Erythroblast (primary cell): ENCODE measurements around the gene CRACR2B.

Experiments used
- DNase-seq, 2 experiments: peaks; one replicate each; lab custom pipeline; 2025; lab: John Stamatoyannopoulos, UW
- GATA1 ChIP-seq: IDR thresholded peaks from 2 replicates; pipeline ENCODE4 v1.6.1; 2011; ENCODE audit warnings: low read depth, mild to moderate bottlenecking, control low read depth, low read length, moderate library complexity
- POLR2A ChIP-seq: IDR thresholded peaks from 2 replicates; pipeline ENCODE4 v1.6.1; 2011; ENCODE audit warnings: mild to moderate bottlenecking, low read length

The CRACR2B gene

GRCh38 chr11:810040-810567 is 17.6 kb upstream of the CRACR2B start:
- DNase-seq, result peak; percentile 78 to 83
- TF ChIP-seq POLR2A, result no peak
- TF ChIP-seq GATA1, result no peak

- no peak for TF ChIP-seq POLR2A
- no peak for TF ChIP-seq GATA1
- DNase-seq, result no peak
Observed at GRCh38 chr11:811446-812245, 16.1 kb upstream of the CRACR2B start.

- TF ChIP-seq POLR2A (no peak), GATA1 (no peak)
- no peak for DNase-seq
Observed at GRCh38 chr11:812390-812789, 15.3 kb upstream of the CRACR2B start.

DNA sequence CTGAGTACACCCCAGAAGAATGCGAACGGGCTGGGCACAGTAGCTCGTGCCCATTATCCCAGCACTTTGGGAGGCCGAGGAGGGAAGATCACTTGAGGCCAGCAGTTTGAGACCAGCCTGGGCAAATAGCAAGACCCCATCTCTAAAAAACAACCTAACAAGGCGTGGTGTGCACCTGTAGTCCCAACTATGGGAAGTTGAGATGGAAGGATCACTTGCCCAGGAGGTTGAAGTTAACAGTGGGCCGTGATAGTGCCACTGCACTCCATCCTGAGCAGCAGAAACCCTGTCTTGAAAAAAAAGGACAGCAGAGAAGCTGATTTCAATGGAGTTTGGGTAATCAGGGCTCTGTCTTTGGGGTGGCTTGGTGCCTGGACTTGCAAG is 14.7 kb upstream of the CRACR2B start:
- no peak for DNase-seq
- TF ChIP-seq POLR2A (no peak), GATA1 (no peak)

GRCh38 chr11:813456-814096 is 14.1 kb upstream of the CRACR2B start:
- no peak for DNase-seq
- TF ChIP-seq POLR2A (peak; percentile 53), GATA1 (no peak)

GRCh38 chr11:815675-816432 is 11.9 kb upstream of the CRACR2B start:
- TF ChIP-seq GATA1, result no peak
- no peak for TF ChIP-seq POLR2A
- no peak for DNase-seq

DNA sequence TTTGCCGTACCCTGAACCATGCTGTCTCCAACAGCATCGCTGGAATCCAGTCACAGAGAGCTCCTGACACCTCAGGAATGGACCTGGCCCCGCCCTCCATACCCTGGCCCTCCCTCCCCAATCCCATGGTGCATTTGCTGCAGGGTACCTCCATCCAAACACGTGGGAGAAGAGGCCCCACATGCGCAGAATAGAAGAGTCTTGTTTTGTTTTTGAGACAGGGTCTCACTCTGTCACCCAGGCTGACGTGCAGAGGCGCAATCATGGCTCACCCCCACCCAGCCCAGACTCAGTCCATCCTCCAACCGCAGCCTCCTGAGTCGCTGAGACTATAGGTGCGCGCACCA is 11.3 kb upstream of the CRACR2B start:
- no peak for DNase-seq
- TF ChIP-seq POLR2A (no peak), GATA1 (no peak)

DNA sequence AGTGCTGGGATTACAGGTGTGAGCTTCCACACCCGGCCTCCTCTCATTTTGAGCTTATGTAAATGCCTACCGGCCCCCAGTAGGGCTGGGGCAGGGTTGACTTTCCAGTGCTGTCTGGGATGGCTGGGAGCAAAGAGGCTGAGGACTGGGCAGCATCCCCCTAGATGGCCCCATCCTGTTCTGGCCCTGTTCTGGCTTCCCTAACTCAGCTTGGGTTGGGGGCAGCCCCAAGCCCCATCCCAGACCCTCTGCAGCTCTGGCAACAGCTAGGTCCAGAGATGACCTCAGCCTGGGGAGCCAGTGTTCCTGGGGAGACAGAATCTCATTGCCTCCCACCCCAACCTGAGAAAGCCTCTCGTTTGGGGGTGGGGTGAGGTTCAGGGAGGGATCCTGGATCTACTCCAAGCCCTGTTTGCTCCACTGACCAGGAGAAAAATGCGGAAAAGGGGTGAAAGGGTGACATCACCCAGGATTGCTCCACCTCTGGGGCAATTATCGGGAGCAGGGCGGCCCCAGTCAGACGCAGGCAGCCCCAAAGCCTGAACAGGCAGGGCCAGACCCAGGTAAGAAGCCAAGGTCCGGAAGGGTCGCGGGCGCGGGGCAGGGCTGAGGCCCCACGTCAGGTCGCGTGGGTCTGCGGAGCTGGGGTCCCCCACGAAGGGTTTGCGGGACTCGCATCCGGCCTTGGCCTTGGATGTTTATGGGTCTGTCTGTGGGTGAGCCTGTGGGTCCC is 9.2 kb upstream of the CRACR2B start, which contains the start of gene PNPLA2:
TSS of gene PNPLA2 (plus strand) at position 519 of the 733 bp plus-strand sequence. CDS start 805 bp downstream, outside the sequence.
- TF ChIP-seq GATA1 (no peak), POLR2A (no peak)
- DNase-seq, result no peak

GRCh38 chr11:819129-819931 is 8.4 kb upstream of the CRACR2B start:
- peak; percentile 94 to 97 for DNase-seq
- TF ChIP-seq GATA1 (no peak), POLR2A (peak; percentile 80)

DNA sequence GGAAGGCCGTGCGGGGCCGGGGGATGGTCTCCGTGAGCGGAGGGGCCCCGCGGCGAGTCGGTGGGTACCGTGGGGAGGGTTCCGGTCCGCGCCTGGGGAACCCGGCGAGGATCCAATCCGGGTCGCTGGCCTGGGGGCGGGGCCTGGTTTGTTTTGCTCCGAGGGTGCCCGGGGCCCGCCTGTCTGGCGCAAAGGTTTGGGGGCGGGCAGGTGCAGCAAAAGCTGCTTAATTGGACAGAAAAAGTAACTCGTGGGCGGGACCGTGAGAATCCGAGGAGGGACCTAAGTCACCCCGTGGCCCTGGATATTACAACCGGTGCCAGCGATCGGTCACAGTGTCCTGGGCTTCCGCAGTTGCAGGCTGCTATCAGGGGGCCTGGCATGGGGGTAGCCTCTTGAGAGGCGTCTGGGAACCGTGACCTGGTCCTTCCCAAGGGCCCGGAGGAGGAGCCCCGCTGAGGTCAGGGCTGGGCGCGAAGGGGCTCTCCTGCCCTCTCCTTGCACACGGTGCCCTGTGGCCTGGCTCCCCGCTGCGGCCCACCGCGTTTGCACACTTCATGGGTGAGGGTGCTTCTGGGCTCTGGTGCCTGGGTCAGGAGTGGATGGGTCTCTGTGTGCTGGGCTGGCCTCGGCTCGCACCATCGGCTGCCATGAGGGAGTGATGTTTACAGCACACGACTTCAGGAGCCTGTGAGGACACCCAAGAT is 7.6 kb upstream of the CRACR2B start:
- DNase-seq, result peak; percentile 93
- TF ChIP-seq POLR2A, result no peak
- TF ChIP-seq GATA1, result no peak

DNA sequence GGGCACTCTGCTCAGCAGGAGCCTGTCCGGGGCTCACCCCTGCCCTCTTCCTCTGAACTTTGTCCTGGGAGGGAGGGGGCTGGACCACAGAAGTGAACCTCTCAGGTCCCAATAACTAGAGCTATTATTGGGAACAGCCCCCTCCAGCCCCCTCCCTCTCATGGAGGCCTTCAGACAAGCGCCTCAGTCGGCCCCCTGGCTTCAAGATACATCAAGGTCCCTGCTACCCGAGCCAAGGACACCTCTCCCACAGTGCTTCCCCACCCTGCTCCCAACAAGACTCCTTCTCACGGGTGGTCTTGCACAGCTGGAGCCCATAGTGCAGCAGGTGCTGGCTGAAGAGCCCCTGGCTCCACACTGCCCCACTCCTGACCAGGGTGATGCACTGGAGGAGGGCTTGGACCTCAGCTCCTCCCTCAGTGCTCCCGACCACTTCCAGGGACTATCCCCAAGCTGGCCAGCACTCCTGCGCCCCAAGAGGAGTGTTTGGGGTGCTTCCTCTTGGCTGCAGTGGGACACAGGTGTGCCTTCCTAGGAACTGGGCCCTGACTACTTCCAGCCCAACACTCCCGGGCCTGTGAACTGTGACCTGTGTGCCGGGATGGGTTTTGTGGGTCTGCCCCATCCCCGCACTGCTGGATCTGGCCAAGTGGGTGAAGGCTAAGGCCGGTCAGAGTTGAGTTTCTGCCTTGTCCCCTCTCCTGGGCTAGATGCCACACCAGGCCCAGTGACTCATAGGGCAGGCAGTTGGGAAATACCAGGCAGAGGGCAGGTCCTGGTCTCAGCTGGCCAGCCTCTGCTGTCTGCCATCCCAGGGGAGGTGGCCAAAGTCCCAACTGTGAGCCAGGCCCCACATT is 6.8 kb upstream of the CRACR2B start:
- TF ChIP-seq GATA1 (no peak), POLR2A (no peak)
- DNase-seq, result no peak
